Panc1 (cell line): ENCODE data around the gene TRPV5.

Source experiments
- CTCF ChIP-seq: fragments of 450-650 bp; IDR thresholded peaks from 2 replicates; pipeline ENCODE4 v1.5.1; 2017; ENCODE audit warnings: mild to moderate bottlenecking
- POLR2AphosphoS5 ChIP-seq: IDR thresholded peaks from 2 replicates; pipeline ENCODE4 v1.6.1; 2012; ENCODE audit warnings: mild to moderate bottlenecking, low read depth, low read length, moderate library complexity
- SIN3A ChIP-seq: IDR thresholded peaks from 2 replicates; pipeline ENCODE4 v1.6.1; 2012; ENCODE audit warnings: low read depth, mild to moderate bottlenecking, low read length, moderate library complexity, borderline replicate concordance; ENCODE audit not compliant: insufficient read depth
- TCF7L2 ChIP-seq: IDR thresholded peaks from 2 replicates; pipeline ENCODE4 v1.6.1; 2011; ENCODE audit warnings: mild to moderate bottlenecking, low read depth, low read length, inconsistent platforms
- TF ChIP-seq, protein P1 (sequence below), 2 experiments: IDR thresholded peaks; 2 replicates each; pipeline ENCODE4 v1.6.1; 2011 to 2012; ENCODE audit warnings: low read depth in 2 of 2, control low read depth in 1 of 2, low read length in 1 of 2, mild to moderate bottlenecking in 1 of 2, moderate library complexity in 1 of 2; ENCODE audit not compliant: insufficient read depth in 1 of 2

DNA sequence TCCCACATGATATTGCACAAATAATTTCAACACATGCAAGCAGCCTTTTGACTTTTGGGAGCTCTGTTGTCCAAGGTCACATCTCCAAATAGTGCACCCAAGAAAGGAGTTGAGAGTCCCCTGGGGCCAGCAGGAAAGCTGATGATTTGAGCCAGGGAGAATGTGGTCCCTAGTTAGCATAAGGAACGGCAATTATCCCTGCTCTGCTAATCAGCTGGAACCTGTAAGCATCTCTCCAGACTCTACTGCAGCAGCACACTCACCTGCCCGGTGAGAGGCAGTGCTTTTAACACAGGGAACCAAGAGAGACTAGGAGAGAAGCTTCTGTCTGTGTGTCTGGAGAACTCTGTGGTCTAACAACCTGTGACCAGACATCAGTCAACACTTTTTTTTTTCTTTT lies 17.0 kb downstream of the TRPV5 start:
- TF ChIP-seq TCF7L2, result no peak
- TF ChIP-seq CTCF, result no peak
- TF ChIP-seq POLR2AphosphoS5, result no peak
- TF ChIP-seq, protein P1, sequence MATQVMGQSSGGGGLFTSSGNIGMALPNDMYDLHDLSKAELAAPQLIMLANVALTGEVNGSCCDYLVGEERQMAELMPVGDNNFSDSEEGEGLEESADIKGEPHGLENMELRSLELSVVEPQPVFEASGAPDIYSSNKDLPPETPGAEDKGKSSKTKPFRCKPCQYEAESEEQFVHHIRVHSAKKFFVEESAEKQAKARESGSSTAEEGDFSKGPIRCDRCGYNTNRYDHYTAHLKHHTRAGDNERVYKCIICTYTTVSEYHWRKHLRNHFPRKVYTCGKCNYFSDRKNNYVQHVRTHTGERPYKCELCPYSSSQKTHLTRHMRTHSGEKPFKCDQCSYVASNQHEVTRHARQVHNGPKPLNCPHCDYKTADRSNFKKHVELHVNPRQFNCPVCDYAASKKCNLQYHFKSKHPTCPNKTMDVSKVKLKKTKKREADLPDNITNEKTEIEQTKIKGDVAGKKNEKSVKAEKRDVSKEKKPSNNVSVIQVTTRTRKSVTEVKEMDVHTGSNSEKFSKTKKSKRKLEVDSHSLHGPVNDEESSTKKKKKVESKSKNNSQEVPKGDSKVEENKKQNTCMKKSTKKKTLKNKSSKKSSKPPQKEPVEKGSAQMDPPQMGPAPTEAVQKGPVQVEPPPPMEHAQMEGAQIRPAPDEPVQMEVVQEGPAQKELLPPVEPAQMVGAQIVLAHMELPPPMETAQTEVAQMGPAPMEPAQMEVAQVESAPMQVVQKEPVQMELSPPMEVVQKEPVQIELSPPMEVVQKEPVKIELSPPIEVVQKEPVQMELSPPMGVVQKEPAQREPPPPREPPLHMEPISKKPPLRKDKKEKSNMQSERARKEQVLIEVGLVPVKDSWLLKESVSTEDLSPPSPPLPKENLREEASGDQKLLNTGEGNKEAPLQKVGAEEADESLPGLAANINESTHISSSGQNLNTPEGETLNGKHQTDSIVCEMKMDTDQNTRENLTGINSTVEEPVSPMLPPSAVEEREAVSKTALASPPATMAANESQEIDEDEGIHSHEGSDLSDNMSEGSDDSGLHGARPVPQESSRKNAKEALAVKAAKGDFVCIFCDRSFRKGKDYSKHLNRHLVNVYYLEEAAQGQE (IDR thresholded peaks at IDR 0.05; ENCODE audit: insufficient read depth in 1 of 2, low read depth in 2 of 2, low read length in 1 of 2), result no peak
- TF ChIP-seq SIN3A, result no peak
